ENCODE results near the gene LBHD2. TPM values are rescaled to one million over a fixed set of nuclear protein-coding genes. Genes with fewer than 3 reads are reported as not detected.
A peak's percentile ranks its signal among the peaks of the same experiment; 100 is the strongest.

Gene LBHD2
- total and polyA plus RNA-seq, 10 of the 15 experiments (the other 5 are each of a cell fraction or from before 2014, with no cell fraction given), result not detected

DNA sequence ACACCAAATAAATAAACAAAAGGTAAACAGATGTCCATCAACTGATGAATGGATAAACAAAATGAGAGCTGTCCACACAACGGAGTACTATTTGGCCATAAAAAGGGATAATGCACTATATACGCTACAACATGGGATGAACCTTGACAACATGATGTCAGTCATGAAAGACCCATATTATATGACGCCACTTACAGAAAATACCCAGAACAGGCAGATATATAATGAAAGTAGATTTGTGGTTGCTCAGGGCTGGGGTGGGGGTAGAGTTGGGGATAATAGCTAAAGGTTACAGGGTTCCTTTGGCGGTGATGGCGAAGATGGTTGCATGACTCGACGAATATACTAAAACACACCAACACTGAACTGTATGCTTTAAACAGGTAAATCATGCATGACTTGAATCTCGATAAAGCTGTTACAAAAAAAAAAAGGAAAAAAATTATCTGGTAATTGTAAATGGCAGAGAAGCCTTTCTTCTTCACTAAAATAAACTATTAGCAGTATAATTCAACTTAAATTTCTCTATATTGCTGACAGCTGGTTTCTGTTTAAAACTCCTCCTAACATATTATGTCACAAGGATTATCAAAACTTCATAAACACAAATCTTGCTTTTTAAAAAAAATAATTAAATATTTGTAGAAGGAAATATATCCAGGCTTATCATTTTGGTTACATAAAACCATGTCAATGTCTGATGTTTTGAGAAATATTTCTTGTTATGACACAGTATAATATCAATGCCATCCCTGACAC, 40.6 kb upstream of the LBHD2 start:
- Histone ChIP-seq H3K79me2 (ENCODE audit: control insufficient read depth, insufficient read depth, low read length) (peaks cover 35% of the 10 kb centered on the region), H3K4me3 (no peak overlapping the region), H3K4me1 (ENCODE audit: control insufficient read depth, insufficient read depth, low read length) (peaks cover 26% of the 10 kb centered on the region), H3K27me3 (replicated peaks in 1 of 2; ENCODE audit: control insufficient read depth in 2 of 2, insufficient read depth in 2 of 2, low read length in 1 of 2) (no peaks in the 10 kb centered on the region), H3K9ac (ENCODE audit: control insufficient read depth, insufficient read depth, low read length) (no peak overlapping the region), H3K4me2 (ENCODE audit: control insufficient read depth, insufficient read depth) (peak overlapping the region; percentile 67), H3K9me3 (replicated peaks; ENCODE audit: control insufficient read depth, insufficient read depth, low read length) (peaks cover 12% of the 10 kb centered on the region; the same call in 2 of the 3 replicates), H3K27ac (ENCODE audit: control insufficient read depth, insufficient read depth) (peak overlapping the region; percentile 48), H4K20me1 (ENCODE audit: control insufficient read depth, insufficient read depth) (no peaks in the 10 kb centered on the region), H2AFZ (ENCODE audit: control insufficient read depth, low read depth, low read length) (no peak overlapping the region; the same call in 1 of the 2 replicates), H3K36me3 (ENCODE audit: control insufficient read depth in 2 of 2, insufficient read depth in 2 of 2, low read length in 1 of 2) (peaks cover 3 to 4% of the 10 kb centered on the region in 2 experiments; a peak in 3 of 4 replicates)
- 72% methylated on average over 8 of the region's 8 CpGs for WGBS (ENCODE audit: insufficient coverage, insufficient replicate concordance, low lambda C conversion rate, missing lambda C conversion rate)
- ChIA-PET POLR2A (interaction anchor here (0.6 to 1.2 kb wide), 2 partner anchors 10 to 11 kb away, joined by 3 to 4 read pairs; no protein-coding TSS in a partner anchor), SMC1A (ENCODE audit: uncharacterized antibody, unreplicated experiment) (interaction anchor here (0.7 to 1.8 kb wide), 4 partner anchors 10 to 62 kb away, joined by 3 to 4 read pairs (median 3); no protein-coding TSS in a partner anchor), CTCF (interaction anchor here (1.2 to 2.2 kb wide), 4 partner anchors 8 to 349 kb away, joined by 3 to 8 read pairs (median 3); no protein-coding TSS in a partner anchor), RAD21 (ENCODE audit: unreplicated experiment) (interaction anchor here (0.5 kb wide), 1 partner anchor 347 kb away, joined by 3 read pairs; no protein-coding TSS in a partner anchor)
- in situ Hi-C loops (cut with MboI), result no loop called here
- ATAC-seq (peak; percentile 39), DNase-seq (ENCODE audit: low read depth, low spot score) (no peak), FAIRE-seq (peak; percentile 61)
- intact Hi-C loops (cut with micrococcal nuclease; ENCODE audit: unreplicated experiment), result no loop called here
- BruUV-seq (replicated peaks), result TSS peak; percentile 51
- peak; percentile 68 for TF ChIP-seq CREB1 (IDR thresholded peaks at IDR 0.05; ENCODE audit: low read depth)
- TF ChIP-seq POLR2AphosphoS5 (IDR thresholded peaks at IDR 0.05; ENCODE audit: low read length), result no peak
- TF ChIP-seq IRF4 (IDR thresholded peaks at IDR 0.05; ENCODE audit: low read depth, low read length), result no peak
- TF ChIP-seq RUNX3 (IDR thresholded peaks at IDR 0.05; ENCODE audit: low read length), result peak; percentile 66
- TF ChIP-seq SRF (IDR thresholded peaks at IDR 0.05; ENCODE audit: low read depth in 2 of 2, low read length in 2 of 2), result no peak
- TF ChIP-seq ATF2 (IDR thresholded peaks at IDR 0.05; ENCODE audit: low read length), result peak; percentile 28; the same call in 1 of the 2 replicates
- TF ChIP-seq NR2F1 (conservative IDR thresholded peaks at IDR 0.05), result no peak
- TF ChIP-seq, protein P1, sequence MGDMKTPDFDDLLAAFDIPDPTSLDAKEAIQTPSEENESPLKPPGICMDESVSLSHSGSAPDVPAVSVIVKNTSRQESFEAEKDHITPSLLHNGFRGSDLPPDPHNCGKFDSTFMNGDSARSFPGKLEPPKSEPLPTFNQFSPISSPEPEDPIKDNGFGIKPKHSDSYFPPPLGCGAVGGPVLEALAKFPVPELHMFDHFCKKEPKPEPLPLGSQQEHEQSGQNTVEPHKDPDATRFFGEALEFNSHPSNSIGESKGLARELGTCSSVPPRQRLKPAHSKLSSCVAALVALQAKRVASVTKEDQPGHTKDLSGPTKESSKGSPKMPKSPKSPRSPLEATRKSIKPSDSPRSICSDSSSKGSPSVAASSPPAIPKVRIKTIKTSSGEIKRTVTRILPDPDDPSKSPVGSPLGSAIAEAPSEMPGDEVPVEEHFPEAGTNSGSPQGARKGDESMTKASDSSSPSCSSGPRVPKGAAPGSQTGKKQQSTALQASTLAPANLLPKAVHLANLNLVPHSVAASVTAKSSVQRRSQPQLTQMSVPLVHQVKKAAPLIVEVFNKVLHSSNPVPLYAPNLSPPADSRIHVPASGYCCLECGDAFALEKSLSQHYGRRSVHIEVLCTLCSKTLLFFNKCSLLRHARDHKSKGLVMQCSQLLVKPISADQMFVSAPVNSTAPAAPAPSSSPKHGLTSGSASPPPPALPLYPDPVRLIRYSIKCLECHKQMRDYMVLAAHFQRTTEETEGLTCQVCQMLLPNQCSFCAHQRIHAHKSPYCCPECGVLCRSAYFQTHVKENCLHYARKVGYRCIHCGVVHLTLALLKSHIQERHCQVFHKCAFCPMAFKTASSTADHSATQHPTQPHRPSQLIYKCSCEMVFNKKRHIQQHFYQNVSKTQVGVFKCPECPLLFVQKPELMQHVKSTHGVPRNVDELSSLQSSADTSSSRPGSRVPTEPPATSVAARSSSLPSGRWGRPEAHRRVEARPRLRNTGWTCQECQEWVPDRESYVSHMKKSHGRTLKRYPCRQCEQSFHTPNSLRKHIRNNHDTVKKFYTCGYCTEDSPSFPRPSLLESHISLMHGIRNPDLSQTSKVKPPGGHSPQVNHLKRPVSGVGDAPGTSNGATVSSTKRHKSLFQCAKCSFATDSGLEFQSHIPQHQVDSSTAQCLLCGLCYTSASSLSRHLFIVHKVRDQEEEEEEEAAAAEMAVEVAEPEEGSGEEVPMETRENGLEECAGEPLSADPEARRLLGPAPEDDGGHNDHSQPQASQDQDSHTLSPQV (IDR thresholded peaks at IDR 0.05), result no peak
- TF ChIP-seq CBFB (IDR thresholded peaks at IDR 0.05; ENCODE audit: low read depth), result no peak
- TF ChIP-seq ZBTB40 (IDR thresholded peaks at IDR 0.05; ENCODE audit: borderline replicate concordance), result peak; percentile 56; the same call in 1 of the 2 replicates
- no peak for TF ChIP-seq NR2C2 (IDR thresholded peaks at IDR 0.05; ENCODE audit: borderline replicate concordance, control insufficient read depth, insufficient read length, low read depth)
- no peak for TF ChIP-seq TBL1XR1 (IDR thresholded peaks at IDR 0.05; ENCODE audit: low read depth, low read length)
